SW480 (cell line): ENCODE measurements around the gene FEN1.

ENCODE experiments used
- DNase-seq: peaks from one replicate; pipeline ENCODE4 v3.0.0-alpha.2; 2016; ENCODE audit warnings: low spot score

The FEN1 gene

DNA sequence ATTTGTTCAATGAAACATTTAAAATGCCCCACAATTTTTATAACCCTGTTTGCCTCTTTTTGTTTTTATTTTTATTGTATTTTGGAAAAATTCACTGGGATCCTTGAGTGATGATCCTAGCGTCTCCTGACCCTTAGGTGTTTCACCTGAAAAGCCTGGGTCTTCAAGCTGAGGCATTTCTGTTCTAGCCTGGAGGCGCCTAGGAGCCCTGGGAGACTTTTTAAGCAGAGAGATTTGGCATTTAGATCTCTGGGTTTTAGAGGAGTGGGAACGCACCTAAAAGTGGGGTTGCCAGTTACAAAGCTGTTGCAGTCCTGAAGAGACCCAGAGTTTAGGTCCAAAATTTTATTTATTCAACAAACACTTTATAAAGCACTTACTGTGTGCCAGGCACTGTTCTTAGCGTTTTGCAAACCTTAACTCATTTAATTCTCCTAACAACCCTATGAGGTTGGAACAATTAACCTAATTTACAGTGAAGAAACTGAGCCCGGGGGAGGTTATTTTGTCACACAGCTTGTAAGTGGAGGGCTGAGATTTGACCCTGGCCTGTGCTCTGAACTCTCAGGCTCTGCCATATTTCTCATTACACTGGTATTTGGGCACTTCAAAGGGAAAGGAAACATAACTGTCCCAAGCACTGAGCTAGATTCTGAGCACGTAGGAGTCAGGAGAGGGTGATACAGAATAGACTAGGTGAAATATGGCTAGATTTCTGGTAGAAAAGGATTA, 24.9 kb downstream of the FEN1 start:
- no peak for DNase-seq

DNA sequence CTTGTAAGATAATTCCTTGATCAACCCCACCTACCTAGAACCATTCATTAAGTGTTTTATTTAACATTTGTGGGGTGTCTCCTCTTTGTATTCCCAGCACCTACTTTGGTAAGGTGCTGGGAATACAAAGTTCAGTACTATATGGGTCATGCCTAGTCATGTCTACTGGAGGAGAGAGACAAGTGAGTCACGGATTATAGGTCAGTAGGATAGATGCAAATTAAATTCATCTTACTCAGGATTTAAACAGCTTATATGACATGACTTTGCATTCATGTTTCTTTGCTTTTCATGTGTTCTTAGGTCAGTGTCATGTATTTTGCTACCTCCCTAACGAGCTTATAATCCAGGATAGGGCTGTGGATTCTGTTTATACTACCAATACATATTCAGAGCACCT, 27.5 kb downstream of the FEN1 start:
- no peak for DNase-seq

DNA sequence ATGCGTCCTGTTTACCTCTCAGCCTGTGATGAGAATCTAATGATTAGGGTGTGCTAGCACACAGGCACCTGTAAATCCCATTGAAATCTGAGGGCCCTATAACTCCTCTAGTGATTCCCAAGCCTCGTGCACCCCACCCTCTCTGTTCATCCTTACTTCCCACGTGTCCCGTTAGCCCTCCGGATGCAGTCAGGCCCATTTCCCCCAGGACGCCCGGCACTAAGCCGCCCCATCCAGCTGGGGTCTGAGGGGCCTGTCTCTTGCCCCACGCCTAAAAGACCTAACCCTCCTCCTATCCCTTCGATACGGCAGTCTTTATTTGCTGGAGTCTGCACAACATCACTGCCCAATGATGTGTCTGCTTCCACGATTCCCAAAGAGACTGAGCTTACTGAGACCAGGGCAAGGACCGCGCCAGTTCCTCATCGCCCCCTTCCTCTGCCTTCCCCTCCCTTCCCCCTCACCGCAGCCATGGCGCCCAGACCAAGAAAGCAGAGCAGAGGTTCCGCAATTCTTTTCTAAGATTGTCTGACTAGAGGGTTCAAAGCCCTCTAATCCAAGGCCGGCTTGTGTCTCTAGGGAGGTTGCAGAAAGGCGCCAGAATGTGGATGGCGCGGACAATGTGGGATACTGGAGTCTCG, 34.3 kb downstream of the FEN1 start:
- DNase-seq: no peak

DNA sequence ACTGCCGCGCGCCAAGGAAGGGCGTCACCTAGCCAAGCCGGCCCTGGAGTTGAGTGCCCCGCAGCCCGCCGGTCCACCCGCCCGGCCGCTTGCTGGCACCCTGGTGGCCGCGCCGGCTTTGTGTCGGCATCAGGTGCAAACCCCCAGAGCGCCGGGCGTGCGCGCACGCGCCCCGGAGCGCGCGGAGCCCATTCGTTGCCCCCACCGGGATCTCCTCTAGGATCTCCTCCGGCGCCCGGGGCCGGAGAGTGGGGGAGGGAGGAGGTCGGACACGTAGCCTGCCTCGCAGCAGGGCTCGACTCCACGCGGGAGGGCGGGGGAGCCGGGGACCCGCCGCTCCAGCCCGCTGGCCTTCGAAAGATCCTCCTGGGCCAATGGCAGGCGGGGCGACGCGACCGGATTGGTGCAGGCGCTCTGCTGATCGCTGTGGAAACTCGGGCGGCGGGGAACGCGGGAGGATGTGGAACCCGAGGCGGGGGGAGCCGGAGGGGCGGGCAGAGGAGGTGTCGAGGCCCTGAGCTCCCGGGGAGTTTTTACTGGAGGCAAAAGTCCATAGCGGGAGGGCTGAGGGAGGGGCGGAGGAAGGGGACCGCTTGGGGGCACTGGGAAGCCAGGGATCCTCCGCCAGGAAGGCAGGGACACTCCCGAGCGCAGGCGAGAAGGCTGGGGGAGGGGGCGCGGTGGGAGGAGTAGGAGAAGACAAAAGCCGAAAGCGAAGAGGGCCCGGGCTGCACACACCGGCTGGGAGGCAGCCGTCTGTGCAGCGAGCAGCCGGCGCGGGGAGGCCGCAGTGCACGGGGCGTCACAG, 35.1 kb downstream of the FEN1 start, which contains the start of gene FADS2:
FADS2 (plus strand) TSS at position 730 of the 808 bp plus-strand sequence. CDS start 91 bp downstream, outside the sequence.
- no peak for DNase-seq

DNA sequence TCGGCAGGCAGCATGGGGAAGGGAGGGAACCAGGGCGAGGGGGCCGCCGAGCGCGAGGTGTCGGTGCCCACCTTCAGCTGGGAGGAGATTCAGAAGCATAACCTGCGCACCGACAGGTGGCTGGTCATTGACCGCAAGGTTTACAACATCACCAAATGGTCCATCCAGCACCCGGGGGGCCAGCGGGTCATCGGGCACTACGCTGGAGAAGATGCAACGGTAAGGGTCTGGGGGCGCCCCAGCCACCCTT, 35.6 kb downstream of the FEN1 start:
- DNase-seq: no peak

DNA sequence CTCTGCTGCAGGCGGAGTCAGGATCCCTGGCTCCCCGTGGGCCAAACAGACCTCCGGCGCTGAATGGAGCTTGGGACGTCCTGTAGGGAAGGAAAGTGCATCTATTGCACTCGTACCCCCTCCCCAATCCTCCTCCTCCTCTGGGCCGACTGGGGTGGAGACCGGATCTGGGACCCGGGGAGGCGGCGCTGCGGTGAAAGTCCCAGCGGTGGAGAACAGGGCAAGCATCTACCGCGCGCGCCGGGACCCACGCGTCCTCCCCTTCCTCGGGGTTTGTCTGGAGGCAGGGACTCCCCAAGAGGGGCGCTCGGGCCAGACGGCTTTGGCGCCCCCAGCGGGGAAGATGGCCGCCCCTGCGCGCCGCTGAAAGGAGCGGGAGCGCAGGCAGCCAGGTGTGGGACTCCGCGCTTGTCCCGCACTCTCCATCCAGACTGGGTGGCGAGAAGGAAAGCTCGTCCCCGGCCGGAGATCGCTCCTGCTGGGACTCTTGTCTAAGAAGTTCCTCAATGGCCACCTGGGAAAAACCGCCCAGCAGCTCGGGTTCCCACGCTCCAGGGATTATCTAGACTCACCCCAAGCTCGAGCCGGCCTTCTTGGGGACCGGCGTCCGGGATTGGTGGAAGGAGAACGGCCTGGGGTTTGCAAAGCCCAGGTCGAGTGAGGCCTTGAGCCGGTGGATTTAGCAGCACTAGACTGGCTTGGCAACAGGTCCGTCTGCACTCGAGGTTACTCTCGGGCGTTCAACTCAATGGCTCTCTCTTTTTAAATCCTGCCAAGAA, 36.1 kb downstream of the FEN1 start:
- no peak for DNase-seq

DNA sequence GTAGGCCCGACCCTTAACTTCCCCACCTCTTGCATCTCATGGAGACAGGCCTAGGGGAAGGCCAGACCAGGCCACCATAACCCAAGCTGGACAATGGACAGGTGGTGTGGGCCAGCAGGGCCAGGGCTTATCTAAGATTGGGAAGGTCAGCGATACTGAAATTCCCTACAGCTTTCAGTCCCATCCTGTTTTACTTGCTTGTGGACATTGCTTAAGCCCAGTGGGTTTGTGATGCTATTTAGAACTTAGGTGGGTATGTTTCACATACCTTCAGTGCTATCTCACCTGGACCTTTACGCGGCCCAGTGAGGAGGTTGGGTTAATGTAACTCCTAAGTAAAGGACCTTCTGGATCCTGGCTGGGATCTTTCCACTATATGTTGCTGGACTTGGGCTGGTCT, 37.1 kb downstream of the FEN1 start:
- DNase-seq: no peak

DNA sequence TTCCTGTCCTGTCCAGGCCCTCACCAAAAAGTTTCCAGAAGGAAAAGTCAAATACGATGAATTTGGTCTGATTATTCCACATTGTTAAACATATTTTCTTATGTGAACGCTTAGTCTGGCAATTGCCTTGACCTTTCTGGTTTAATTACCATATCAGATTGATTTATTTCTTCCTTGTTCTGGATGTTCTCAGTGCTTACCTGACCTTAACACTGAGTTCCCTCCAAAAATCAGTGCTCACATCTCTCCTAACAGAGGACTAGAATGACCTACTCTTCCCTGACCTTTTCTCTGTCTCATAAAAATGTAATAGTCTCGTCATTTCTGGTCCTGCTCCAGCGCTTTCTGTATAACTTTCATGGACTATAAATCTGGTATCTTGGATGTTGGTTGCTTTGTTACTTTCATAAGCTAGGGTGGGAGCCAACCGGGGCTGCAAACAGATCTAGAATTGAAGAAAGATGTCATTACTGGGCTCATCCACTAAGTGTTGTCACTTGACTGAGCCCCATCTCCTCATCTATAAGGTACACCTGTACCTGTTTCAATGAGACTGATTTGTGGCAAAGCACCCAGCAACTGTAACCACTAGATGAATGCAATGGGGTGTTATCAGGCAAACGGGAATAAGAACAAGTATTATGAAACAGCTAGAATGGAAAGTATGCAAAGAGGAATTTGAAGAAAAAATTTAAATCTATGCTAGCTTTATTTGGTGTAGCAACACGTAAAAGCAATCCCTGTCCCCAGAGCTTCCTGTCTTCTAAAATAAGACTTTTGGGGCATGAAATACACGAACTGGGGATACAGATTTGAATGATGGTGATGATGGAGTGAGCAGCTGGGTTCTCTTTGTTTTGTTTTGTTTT, 37.8 kb downstream of the FEN1 start:
- DNase-seq: no peak

DNA sequence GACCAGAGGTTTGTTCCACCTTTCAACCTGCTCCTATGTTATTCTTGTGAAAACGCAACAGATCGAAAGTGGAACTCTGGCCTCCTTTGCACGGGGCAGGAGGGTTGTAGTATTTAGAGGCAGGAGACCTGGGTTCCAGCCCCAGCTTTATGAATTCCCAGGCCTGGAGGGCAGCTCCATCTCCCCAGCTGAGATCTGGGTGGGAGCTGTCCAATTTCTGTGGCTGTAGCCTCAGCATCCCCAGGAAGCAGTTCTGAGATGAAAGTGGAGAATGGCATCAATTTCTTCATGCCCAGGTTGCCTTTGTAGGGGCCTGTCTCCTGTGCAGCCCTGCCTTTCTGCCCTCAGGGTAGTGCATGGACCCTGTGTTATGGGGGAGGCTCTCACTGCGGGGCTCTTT, 39.5 kb downstream of the FEN1 start:
- DNase-seq: no peak

DNA sequence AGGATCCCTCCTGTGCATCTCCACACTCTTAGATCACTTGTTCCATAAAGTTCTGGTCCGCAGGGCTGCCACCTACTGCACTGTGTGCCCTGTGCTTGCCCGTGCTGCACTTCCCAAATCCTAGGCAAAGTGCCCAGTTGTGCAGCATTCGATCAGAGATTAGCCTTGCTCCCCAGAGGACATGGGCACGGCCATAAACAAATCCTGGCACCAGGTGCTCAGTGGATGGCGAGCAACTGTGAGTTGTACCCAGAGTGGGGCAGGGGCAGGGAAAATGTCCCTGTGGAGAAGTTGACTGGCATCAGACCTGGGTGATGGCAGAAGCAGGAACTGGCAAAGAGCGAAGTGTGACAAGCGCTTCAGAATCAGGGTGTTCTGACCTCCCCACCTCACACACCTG, 40.0 kb downstream of the FEN1 start:
- DNase-seq: no peak

DNA sequence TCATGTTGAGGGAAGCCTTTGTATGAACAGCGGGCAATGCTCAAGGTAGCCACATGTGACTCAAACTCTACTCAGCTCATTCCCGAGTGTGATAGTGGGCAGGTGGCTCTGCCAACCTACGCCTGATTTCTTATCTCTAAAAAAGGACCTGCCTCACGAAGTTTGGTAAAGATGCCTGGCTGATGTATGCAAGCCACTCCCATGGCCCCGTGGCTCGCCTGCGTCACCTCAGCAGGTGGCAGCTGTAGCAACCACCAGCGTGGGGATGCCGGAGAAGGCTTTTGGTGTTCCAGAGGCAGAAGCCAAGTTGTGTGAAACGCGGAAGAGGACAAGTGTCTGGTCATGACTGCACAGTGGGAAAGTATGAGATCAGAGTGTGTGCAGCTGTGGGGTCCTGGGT, 40.8 kb downstream of the FEN1 start:
- no peak for DNase-seq

DNA sequence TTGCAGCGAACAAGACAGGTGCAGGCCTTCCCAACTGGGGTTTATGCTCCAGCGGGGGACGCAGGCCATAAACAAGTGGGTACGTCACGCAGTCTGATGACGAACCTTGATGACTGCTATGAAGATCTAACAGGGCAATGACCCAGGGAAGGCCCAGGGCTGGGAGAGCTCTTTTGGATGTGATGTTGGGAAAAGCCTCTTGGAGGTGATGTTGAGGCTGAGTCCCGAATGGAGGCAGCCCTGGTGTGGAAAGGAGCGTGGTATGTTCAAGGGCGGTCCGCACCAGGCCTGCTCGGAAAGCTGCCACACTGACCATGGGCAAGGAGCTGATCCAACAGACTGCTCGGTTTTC, 41.2 kb downstream of the FEN1 start:
- DNase-seq: no peak

DNA sequence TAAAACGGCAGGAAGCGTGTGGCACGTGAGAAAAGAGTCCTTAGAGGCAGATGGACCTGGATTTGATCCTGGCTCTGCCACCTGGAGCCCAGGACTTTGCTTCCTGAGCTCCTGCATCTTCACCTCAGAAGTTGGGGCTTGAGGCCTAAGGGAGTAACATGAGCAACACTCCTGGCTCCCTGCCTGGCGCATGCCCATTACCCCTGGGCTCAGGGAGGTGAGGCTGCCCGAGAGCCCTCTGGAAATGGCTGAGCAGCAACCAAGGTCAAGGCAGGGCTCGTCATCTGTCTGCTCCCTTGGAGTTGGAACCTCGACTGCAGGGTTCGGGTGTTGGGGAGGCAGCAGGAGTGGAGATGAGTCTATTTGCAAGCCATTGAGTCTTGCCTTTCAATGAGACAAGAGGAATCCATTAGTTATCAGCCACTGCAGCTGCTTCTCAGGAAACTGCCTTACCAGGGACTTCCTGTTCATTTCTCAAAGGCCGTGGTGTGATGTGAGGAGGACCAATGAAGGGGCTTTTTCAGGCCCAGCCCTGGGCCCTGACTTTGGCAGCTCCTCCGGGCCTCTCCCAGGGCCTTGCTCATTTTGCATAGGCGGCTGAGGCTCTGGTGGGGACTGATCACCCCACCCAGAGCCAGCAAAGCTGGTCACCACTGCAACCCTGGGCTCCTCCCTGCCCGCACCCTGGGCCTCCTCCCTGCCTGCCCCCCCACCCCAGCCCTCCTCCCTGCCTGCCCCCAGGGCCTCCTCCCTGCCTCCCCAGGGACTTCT, 41.8 kb downstream of the FEN1 start:
- DNase-seq: no peak

DNA sequence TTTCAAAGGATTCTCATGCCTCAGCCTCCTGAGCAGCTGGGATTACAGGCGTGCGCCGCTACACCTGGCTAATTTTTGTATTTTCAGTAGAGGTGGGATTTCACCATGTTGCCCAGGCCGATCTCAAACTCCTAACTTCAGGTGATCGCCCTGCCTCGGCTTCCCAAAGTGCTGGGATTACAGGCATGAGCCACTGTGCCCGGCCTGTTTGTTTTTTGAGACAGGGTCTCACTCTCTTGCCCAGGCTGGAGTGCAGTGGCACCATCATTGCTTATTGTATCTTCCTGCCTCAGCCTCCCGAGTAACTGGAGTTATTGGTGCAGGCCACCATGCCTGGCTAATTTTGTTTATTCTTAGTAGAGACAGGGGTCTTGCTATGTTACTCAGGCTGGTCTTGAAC, 43.5 kb downstream of the FEN1 start:
- no peak for DNase-seq

DNA sequence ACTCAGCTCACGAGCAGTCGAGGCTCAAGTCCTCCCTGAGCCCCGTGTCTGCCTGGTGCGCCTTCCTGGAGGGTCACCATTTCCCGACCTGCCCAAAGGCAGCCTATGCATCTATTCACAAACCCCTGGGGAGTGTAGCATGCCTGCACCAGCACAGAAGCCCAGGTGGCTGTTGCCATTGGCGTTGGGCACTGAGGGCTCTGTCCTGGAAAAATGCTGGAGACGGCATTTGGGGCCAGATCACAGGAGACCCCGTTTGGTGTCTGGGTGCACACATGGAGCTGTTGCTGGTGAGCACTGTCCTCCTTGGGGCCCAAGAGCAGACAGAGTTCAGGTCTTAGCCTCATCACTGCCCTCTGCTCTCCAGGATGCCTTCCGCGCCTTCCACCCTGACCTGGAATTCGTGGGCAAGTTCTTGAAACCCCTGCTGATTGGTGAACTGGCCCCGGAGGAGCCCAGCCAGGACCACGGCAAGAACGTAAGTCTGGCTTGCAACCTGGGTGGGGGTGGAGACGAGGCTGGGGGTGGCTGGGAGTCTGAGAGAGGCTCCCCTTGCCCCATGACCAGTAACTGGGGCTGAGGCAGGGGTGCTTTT, 44.8 kb downstream of the FEN1 start:
- DNase-seq: no peak

DNA sequence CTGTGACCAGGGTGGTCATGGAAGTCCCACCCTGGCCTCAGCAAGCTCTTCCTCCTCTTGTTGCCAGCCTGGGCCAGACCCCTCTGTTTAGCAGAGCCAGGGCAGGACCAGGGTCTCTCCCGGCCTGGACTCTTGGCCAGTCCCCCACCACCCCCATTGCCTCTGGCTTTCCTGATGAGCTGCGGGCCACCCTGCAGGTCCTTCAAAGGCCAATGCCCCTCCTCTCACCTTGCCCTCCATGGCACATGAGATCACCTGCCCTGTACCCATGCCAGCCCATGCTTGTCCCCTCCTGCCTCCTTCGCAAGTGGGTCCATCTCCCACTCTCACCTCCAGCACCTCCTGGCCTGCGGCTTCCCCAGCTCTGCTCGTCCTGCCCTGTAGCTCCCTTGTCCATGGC, 45.8 kb downstream of the FEN1 start:
- no peak for DNase-seq

DNA sequence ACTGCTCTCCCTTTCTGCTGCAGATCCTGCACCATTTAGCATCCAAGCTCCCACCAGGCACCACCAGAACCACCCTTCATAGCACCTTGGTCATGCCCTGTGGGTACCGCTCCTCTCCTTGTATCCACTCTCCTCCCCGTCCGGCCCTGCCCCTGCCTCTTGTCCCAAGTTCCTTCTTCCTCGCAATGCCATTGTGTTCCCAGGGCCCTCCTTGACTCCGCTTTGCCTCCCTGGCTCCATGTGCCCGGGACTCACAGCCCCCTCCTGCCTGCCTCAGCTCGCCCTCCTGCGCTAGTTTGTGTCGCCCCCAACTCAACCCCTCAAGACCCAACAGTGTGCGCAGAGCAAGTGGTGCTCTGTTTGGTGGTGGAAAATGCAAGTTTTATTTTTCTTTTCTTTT, 46.2 kb downstream of the FEN1 start:
- DNase-seq: no peak

DNA sequence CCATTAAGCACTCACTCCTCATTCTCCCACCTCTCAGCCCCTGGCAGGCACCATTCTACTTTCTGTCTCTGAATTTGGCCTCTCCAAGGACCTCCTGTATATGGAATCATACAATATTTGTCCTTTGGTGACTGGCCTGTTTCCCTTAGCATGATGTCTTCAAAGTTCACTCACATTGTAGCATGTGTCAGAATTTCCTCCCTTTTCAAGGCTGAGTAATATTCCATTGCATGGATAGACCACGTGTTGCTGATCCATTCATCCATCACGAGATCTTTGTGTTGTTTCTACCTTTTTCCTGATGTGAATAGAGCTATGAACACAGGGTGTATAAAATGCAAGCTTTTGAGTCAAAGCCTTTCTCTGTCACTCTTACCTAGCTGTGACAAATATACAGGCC, 47.0 kb downstream of the FEN1 start:
- no peak for DNase-seq

DNA sequence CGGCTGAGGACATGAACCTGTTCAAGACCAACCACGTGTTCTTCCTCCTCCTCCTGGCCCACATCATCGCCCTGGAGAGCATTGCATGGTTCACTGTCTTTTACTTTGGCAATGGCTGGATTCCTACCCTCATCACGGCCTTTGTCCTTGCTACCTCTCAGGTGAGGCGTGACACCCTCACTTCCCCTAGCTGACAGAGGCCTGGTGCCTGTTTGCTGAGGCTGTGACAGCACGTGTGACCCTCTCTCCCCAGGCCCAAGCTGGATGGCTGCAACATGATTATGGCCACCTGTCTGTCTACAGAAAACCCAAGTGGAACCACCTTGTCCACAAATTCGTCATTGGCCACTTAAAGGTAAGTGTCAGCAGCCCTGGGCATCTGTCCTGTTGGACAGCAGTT, 47.7 kb downstream of the FEN1 start:
- DNase-seq: no peak
